ENCODE results near the gene ANKS1B.

ANKS1B gene

GRCh38 chr12:98724384-98725155 is 1260.2 kb downstream of the ANKS1B start:
- H3K4me3 ChIP-seq (ENCODE audit: low read length), result no peak overlapping the region
- H3K36me3 ChIP-seq (ENCODE audit: insufficient read depth, low read length), result peaks cover 53% of the 10 kb centered on the region
- no peaks in the 10 kb centered on the region for H3K4me1 ChIP-seq (ENCODE audit: insufficient read depth, low read length)
- no peaks in the 10 kb centered on the region for H3K27me3 ChIP-seq (ENCODE audit: insufficient read depth, low read length)
- 89% methylated on average over 5 of the region's 5 CpGs for WGBS
- no peaks in the 10 kb centered on the region for H3K9me3 ChIP-seq (ENCODE audit: insufficient read depth, low read depth, low read length)
- H3K27ac ChIP-seq (ENCODE audit: low read depth, low read length), result no peak overlapping the region
- no peak overlapping the region for H3K9ac ChIP-seq (ENCODE audit: low read depth, low read length)

GRCh38 chr12:98721204-98721702 is 1263.5 kb downstream of the ANKS1B start:
- Histone ChIP-seq H3K36me3 (ENCODE audit: insufficient read depth, low read length) (peaks cover 26% of the 10 kb centered on the region), H3K9me3 (ENCODE audit: insufficient read depth, low read depth, low read length) (no peaks in the 10 kb centered on the region), H3K4me1 (ENCODE audit: insufficient read depth, low read length) (no peaks in the 10 kb centered on the region), H3K27ac (ENCODE audit: low read depth, low read length) (no peak overlapping the region), H3K9ac (ENCODE audit: low read depth, low read length) (no peak overlapping the region), H3K27me3 (ENCODE audit: insufficient read depth, low read length) (no peaks in the 10 kb centered on the region), H3K4me3 (ENCODE audit: low read length) (no peak overlapping the region)
- 91% methylated on average over 2 of the region's 2 CpGs for WGBS

GRCh38 chr12:98719515-98720504 is 1264.9 kb downstream of the ANKS1B start:
- Histone ChIP-seq H3K27me3 (ENCODE audit: insufficient read depth, low read length) (no peaks in the 10 kb centered on the region), H3K9ac (ENCODE audit: low read depth, low read length) (no peak overlapping the region), H3K36me3 (ENCODE audit: insufficient read depth, low read length) (peaks cover 18% of the 10 kb centered on the region), H3K9me3 (ENCODE audit: insufficient read depth, low read depth, low read length) (no peaks in the 10 kb centered on the region), H3K4me1 (ENCODE audit: insufficient read depth, low read length) (no peaks in the 10 kb centered on the region), H3K27ac (ENCODE audit: low read depth, low read length) (no peak overlapping the region), H3K4me3 (ENCODE audit: low read length) (no peak overlapping the region)
- WGBS, result 96% methylated on average over 6 of the region's 6 CpGs

- 81% methylated on average over 2 of the region's 4 CpGs for WGBS
- Histone ChIP-seq H3K4me3 (ENCODE audit: low read length) (no peak overlapping the region), H3K36me3 (ENCODE audit: insufficient read depth, low read length) (peaks cover 15% of the 10 kb centered on the region), H3K27ac (ENCODE audit: low read depth, low read length) (no peak overlapping the region), H3K4me1 (ENCODE audit: insufficient read depth, low read length) (no peaks in the 10 kb centered on the region), H3K9ac (ENCODE audit: low read depth, low read length) (no peak overlapping the region), H3K27me3 (ENCODE audit: insufficient read depth, low read length) (no peaks in the 10 kb centered on the region), H3K9me3 (ENCODE audit: insufficient read depth, low read depth, low read length) (no peaks in the 10 kb centered on the region)
Measured at GRCh38 chr12:98714426-98714825, 1270.3 kb downstream of the ANKS1B start.

GRCh38 chr12:98709022-98709421 is 1275.7 kb downstream of the ANKS1B start:
- no peak overlapping the region for H3K4me3 ChIP-seq (ENCODE audit: low read length)
- no peaks in the 10 kb centered on the region for H3K27me3 ChIP-seq (ENCODE audit: insufficient read depth, low read length)
- 88% methylated on average over 1 of the region's 1 CpG for WGBS
- no peak overlapping the region for H3K9ac ChIP-seq (ENCODE audit: low read depth, low read length)
- H3K4me1 ChIP-seq (ENCODE audit: insufficient read depth, low read length), result no peaks in the 10 kb centered on the region
- H3K27ac ChIP-seq (ENCODE audit: low read depth, low read length), result no peak overlapping the region
- H3K36me3 ChIP-seq (ENCODE audit: insufficient read depth, low read length), result peaks cover 24% of the 10 kb centered on the region
- H3K9me3 ChIP-seq (ENCODE audit: insufficient read depth, low read depth, low read length), result no peaks in the 10 kb centered on the region

GRCh38 chr12:98701166-98701565 is 1283.6 kb downstream of the ANKS1B start:
- H3K27me3 ChIP-seq (ENCODE audit: insufficient read depth, low read length), result no peaks in the 10 kb centered on the region
- H3K36me3 ChIP-seq (ENCODE audit: insufficient read depth, low read length), result peaks cover 14% of the 10 kb centered on the region; the same call in 1 of the 2 replicates
- no peak overlapping the region for H3K4me3 ChIP-seq (ENCODE audit: low read length)
- H3K27ac ChIP-seq (ENCODE audit: low read depth, low read length), result no peak overlapping the region
- no peaks in the 10 kb centered on the region for H3K9me3 ChIP-seq (ENCODE audit: insufficient read depth, low read depth, low read length)
- 100% methylated on average over 1 of the region's 1 CpG for WGBS
- H3K9ac ChIP-seq (ENCODE audit: low read depth, low read length), result no peak overlapping the region
- peaks cover 7% of the 10 kb centered on the region for H3K4me1 ChIP-seq (ENCODE audit: insufficient read depth, low read length)

- Histone ChIP-seq H3K4me3 (ENCODE audit: low read length) (no peak overlapping the region), H3K36me3 (ENCODE audit: insufficient read depth, low read length) (peaks cover 12% of the 10 kb centered on the region; the same call in 1 of the 2 replicates), H3K27ac (ENCODE audit: low read depth, low read length) (no peak overlapping the region), H3K27me3 (ENCODE audit: insufficient read depth, low read length) (no peaks in the 10 kb centered on the region), H3K9me3 (ENCODE audit: insufficient read depth, low read depth, low read length) (no peaks in the 10 kb centered on the region), H3K9ac (ENCODE audit: low read depth, low read length) (no peak overlapping the region), H3K4me1 (ENCODE audit: insufficient read depth, low read length) (peaks cover 15% of the 10 kb centered on the region)
- 97% methylated on average over 3 of the region's 3 CpGs for WGBS
Measured at GRCh38 chr12:98699586-98699985, 1285.2 kb downstream of the ANKS1B start.

GRCh38 chr12:98698603-98699463 is 1285.9 kb downstream of the ANKS1B start:
- Histone ChIP-seq H3K9me3 (ENCODE audit: insufficient read depth, low read depth, low read length) (no peaks in the 10 kb centered on the region), H3K4me1 (ENCODE audit: insufficient read depth, low read length) (peaks cover 15% of the 10 kb centered on the region), H3K27me3 (ENCODE audit: insufficient read depth, low read length) (no peaks in the 10 kb centered on the region), H3K27ac (ENCODE audit: low read depth, low read length) (no peak overlapping the region), H3K9ac (ENCODE audit: low read depth, low read length) (no peak overlapping the region), H3K4me3 (ENCODE audit: low read length) (no peak overlapping the region), H3K36me3 (ENCODE audit: insufficient read depth, low read length) (peaks cover 12% of the 10 kb centered on the region; the same call in 1 of the 2 replicates)
- 39% methylated on average over 5 of the region's 6 CpGs for WGBS

- H3K36me3 ChIP-seq (ENCODE audit: insufficient read depth, low read length), result peaks cover 16% of the 10 kb centered on the region; the same call in 1 of the 2 replicates
- no peaks in the 10 kb centered on the region for H3K27me3 ChIP-seq (ENCODE audit: insufficient read depth, low read length)
- peaks cover 15% of the 10 kb centered on the region for H3K4me1 ChIP-seq (ENCODE audit: insufficient read depth, low read length)
- H3K9me3 ChIP-seq (ENCODE audit: insufficient read depth, low read depth, low read length), result no peaks in the 10 kb centered on the region
- WGBS, result 97% methylated on average over 2 of the region's 2 CpGs
- no peak overlapping the region for H3K9ac ChIP-seq (ENCODE audit: low read depth, low read length)
- no peak overlapping the region for H3K4me3 ChIP-seq (ENCODE audit: low read length)
- no peak overlapping the region for H3K27ac ChIP-seq (ENCODE audit: low read depth, low read length)
Measured at GRCh38 chr12:98697209-98697608, 1287.5 kb downstream of the ANKS1B start.

- Histone ChIP-seq H3K9ac (ENCODE audit: low read depth, low read length) (no peak overlapping the region), H3K27ac (ENCODE audit: low read depth, low read length) (0 out of 2 replicates have a peak overlapping the region, but pooled peaks have one; percentile 8), H3K4me3 (ENCODE audit: low read length) (0 out of 2 replicates have a peak overlapping the region, but pooled peaks have one; percentile 0), H3K9me3 (ENCODE audit: insufficient read depth, low read depth, low read length) (no peaks in the 10 kb centered on the region), H3K4me1 (ENCODE audit: insufficient read depth, low read length) (peaks cover 15% of the 10 kb centered on the region), H3K27me3 (ENCODE audit: insufficient read depth, low read length) (no peaks in the 10 kb centered on the region), H3K36me3 (ENCODE audit: insufficient read depth, low read length) (peaks cover 19% of the 10 kb centered on the region)
- 25% methylated on average over 7 of the region's 8 CpGs for WGBS
Measured at GRCh38 chr12:98696036-98696646, 1288.6 kb downstream of the ANKS1B start.
